Vagina (tissue), 2 donors: ENCODE data around the gene PRXL2B. TPM values are rescaled to one million over a fixed set of nuclear protein-coding genes. Genes with fewer than 3 reads are reported as not detected.
A peak's percentile ranks its signal among the peaks of the same experiment; 100 is the strongest.
"Not testable (repeated sequence)": the region's sequence is repeated elsewhere in the genome, so short reads cannot be mapped to it uniquely, and the experiment has no call there.

Experiments used
- DNase-seq, 2 donors: peaks; one replicate each; pipeline ENCODE4 v3.0.0-alpha.2; 2017; ENCODE audit errors: extremely low spot score in 2 of 2
- H3K27ac ChIP-seq: fragments of 200-600 bp; sonication (generic); one replicate; pipeline ENCODE4 v1.5.1; 2019
- H3K27me3 ChIP-seq: fragments of 200-600 bp; sonication (generic); one replicate; pipeline ENCODE4 v1.5.1; 2019
- H3K36me3 ChIP-seq, 2 donors: fragments of 200-600 bp; sonication (generic); one replicate each; pipeline ENCODE4 v1.5.1; 2017 to 2019
- H3K4me1 ChIP-seq: fragments of 200-600 bp; sonication (generic); one replicate; pipeline ENCODE4 v1.5.1; 2019
- H3K4me3 ChIP-seq, 2 donors: fragments of 200-600 bp; sonication (generic); 1 replicate in 1 of 2; 2 replicates in 1 of 2; pipeline ENCODE4 v1.5.1; 2016 to 2019
- H3K9me3 ChIP-seq: fragments of 200-600 bp; sonication (generic); one replicate; pipeline ENCODE4 v1.5.1; 2019
- CTCF ChIP-seq, 3 experiments: fragments of 450-650 bp in 2 of 3; fragments of 200-600 bp in 1 of 3; sonication (generic) in 1 of 3; IDR thresholded peaks; one replicate each; pipeline ENCODE4 v1.5.1; 2017 to 2019; ENCODE audit warnings: antibody characterized with exemption in 3 of 3, mild to moderate bottlenecking in 2 of 3, moderate library complexity in 2 of 3
- POLR2A ChIP-seq, 2 donors: fragments of 450-650 bp; IDR thresholded peaks; one replicate each; pipeline ENCODE4 v1.6.1; 2017; ENCODE audit warnings: antibody characterized with exemption in 2 of 2, mild to moderate bottlenecking in 2 of 2, moderate library complexity in 2 of 2
- POLR2AphosphoS5 ChIP-seq, 2 donors: sonication (generic); formaldehyde crosslinking; IDR thresholded peaks; one replicate each; pipeline ENCODE4 v1.9.0; 2017; ENCODE audit warnings: antibody characterized with exemption in 2 of 2, mild to moderate bottlenecking in 2 of 2, low read depth in 1 of 2; ENCODE audit not compliant: insufficient read depth in 1 of 2
- intact Hi-C: fragments of 100-400 bp; cut with DNase I; formaldehyde crosslinking; loops from one replicate; pipeline ENCODE4 v1.15.1; 2023
- total RNA-seq: library from RNA; depleted of rRNA; stranded (reverse); fragments of >200 nt; gene quantifications from one replicate; pipeline ENCODE4 v1.2.3, GENCODE V29; 2016

Gene PRXL2B
- total RNA-seq, 1 donor from 2014 or later: 16.2 TPM

GRCh38 chr1:2574350-2574749 lies 12.2 kb upstream of the PRXL2B start:
- no peak overlapping the region for H3K4me3 ChIP-seq
- no peak for DNase-seq
- intact Hi-C loops: no loop called here
- TF ChIP-seq CTCF (IDR thresholded peaks at IDR 0.05): no peak
- TF ChIP-seq POLR2A (IDR thresholded peaks at IDR 0.05): no peak
- no peak for TF ChIP-seq POLR2AphosphoS5 (IDR thresholded peaks at IDR 0.05; ENCODE audit: insufficient read depth in 1 of 2, low read depth in 1 of 2)
- H3K4me1 ChIP-seq: peaks cover 9% of the 10 kb centered on the region
- no peak overlapping the region for H3K27ac ChIP-seq
- no peaks in the 10 kb centered on the region for H3K36me3 ChIP-seq
- no peaks in the 10 kb centered on the region for H3K9me3 ChIP-seq
- H3K27me3 ChIP-seq: no peaks in the 10 kb centered on the region

- H3K27ac ChIP-seq: no peak overlapping the region
- no peaks in the 10 kb centered on the region for H3K9me3 ChIP-seq
- no peak for DNase-seq
- intact Hi-C loops: no loop called here
- no peak for TF ChIP-seq POLR2AphosphoS5 (IDR thresholded peaks at IDR 0.05; ENCODE audit: insufficient read depth in 1 of 2, low read depth in 1 of 2)
- TF ChIP-seq POLR2A (IDR thresholded peaks at IDR 0.05): no peak
- no peak for TF ChIP-seq CTCF (IDR thresholded peaks at IDR 0.05)
- H3K4me1 ChIP-seq: peaks cover 9% of the 10 kb centered on the region
- H3K27me3 ChIP-seq: no peaks in the 10 kb centered on the region
- no peaks in the 10 kb centered on the region for H3K36me3 ChIP-seq
- H3K4me3 ChIP-seq: no peak overlapping the region
Observed at GRCh38 chr1:2575801-2576663, 10.5 kb upstream of the PRXL2B start.

GRCh38 chr1:2577565-2578075 lies 9.0 kb upstream of the PRXL2B start:
- H3K9me3 ChIP-seq, H3K36me3 ChIP-seq, intact Hi-C loops, H3K27me3 ChIP-seq, H3K4me1 ChIP-seq, DNase-seq: not testable (repeated sequence)
- peak overlapping the region; percentile 56 for H3K27ac ChIP-seq
- H3K4me3 ChIP-seq: peak overlapping the region in 1 of 2 donors; percentile 13

GRCh38 chr1:2578758-2579118 lies 7.8 kb upstream of the PRXL2B start:
- H3K27me3 ChIP-seq: no peaks in the 10 kb centered on the region

GRCh38 chr1:2580691-2581090 lies 5.9 kb upstream of the PRXL2B start:
- H3K4me1 ChIP-seq: peaks cover 27% of the 10 kb centered on the region
- intact Hi-C loops: no loop called here
- H3K4me3 ChIP-seq: no peak overlapping the region
- H3K9me3 ChIP-seq: no peaks in the 10 kb centered on the region
- TF ChIP-seq CTCF (IDR thresholded peaks at IDR 0.05): no peak
- no peak overlapping the region for H3K27ac ChIP-seq
- no peaks in the 10 kb centered on the region for H3K36me3 ChIP-seq
- DNase-seq: no peak
- H3K27me3 ChIP-seq: no peaks in the 10 kb centered on the region

More at GRCh38 chr1:2578758-2579118, 7.8 kb upstream of the PRXL2B start:
- Histone ChIP-seq H3K27ac (peak overlapping the region; percentile 56), H3K36me3 (no peaks in the 10 kb centered on the region), H3K4me1 (peaks cover 9% of the 10 kb centered on the region), H3K9me3 (no peaks in the 10 kb centered on the region), H3K4me3 (no peak overlapping the region)
- TF ChIP-seq CTCF (IDR thresholded peaks at IDR 0.05) (no peak), POLR2A (IDR thresholded peaks at IDR 0.05) (no peak), POLR2AphosphoS5 (IDR thresholded peaks at IDR 0.05; ENCODE audit: insufficient read depth in 1 of 2, low read depth in 1 of 2) (no peak)
- intact Hi-C loops: no loop called here
- no peak for DNase-seq
